GM21367 (cell line): ENCODE results near the gene GGCX.

Source experiments
- ATAC-seq: cut with Tn5 transposase; IDR thresholded peaks from one replicate; pipeline ENCODE4 v1.9.1; 2021; ENCODE audit not compliant: unreplicated experiment

GGCX gene

DNA sequence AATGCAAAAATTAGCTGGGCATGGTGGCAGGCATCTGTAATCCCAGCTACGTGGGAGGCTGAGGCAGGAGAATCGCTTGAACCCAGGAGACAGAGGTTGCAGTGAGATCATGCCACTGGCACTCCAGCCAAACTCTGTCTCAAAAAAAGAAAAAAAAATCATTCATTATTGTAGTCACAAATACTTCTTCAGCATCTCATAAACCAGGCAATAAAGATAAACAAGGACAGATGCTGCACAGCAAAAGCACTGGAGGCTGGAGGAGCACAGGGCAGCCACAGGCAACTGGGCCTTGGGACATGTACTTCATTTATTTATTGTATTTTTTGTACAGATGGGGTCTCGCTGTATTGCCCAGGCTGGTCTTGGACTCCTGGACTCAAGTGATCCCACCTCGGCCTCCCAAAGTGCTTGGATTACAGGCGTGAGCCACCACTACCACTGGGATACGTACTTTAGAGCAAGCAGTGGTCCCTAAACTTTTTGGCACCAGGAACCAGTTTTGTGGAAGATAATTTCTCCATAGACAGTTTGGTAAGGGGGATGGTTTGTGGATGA, 39.1 kb downstream of the GGCX start:
- ATAC-seq = no peak

DNA sequence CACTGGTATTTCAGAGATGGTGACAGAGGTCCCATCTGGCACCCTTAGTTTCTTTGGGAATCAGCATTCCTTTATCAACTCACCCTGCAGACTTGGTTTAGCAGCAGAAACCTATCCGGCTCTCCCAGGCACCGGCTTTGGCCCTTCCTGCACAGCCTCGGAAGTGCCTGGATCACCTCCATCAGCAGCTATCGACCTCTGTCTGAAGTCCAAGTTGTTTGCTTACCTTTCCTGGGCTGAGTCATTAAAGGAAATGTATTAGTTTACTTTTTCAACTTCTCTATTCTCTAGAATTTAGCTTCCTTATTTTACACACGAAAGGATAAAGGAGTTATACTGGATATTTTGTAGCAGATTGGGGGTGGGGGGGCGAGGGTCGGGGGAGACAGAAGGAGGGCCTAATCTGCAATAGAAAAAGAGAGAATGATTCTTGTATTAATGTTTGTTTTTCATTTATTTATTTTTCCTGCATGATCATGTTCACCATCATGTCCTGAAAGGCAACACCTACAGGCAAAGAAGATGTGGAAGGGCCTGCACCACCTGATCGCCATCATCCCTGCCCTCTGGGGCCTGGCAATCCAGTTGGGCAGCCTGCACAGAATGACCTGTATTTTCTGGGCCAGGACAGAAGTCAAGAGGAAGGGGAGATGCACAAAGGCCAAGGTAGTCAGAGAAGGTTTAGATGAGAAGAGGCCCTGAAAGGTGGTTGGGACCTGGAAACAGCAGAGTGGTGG, 44.5 kb downstream of the GGCX start:
- no peak for ATAC-seq

DNA sequence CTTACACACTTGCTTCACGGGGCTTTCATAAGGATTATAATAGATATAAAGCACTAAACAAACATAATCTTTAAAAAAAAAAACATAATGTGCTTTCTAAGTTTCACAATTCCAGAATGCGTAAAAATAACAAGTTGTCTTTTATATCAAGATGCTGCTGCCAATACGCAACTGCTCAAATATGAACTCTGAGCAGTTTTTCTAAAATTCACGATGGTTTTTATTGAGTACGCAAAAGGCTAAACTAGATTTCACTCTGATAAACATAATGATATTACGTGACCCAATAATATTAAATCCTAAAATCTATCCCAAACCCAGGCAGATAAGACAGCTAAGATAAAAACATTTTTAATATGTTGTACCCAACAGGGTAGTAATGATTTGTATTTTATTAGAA, 47.0 kb downstream of the GGCX start:
- no peak for ATAC-seq

DNA sequence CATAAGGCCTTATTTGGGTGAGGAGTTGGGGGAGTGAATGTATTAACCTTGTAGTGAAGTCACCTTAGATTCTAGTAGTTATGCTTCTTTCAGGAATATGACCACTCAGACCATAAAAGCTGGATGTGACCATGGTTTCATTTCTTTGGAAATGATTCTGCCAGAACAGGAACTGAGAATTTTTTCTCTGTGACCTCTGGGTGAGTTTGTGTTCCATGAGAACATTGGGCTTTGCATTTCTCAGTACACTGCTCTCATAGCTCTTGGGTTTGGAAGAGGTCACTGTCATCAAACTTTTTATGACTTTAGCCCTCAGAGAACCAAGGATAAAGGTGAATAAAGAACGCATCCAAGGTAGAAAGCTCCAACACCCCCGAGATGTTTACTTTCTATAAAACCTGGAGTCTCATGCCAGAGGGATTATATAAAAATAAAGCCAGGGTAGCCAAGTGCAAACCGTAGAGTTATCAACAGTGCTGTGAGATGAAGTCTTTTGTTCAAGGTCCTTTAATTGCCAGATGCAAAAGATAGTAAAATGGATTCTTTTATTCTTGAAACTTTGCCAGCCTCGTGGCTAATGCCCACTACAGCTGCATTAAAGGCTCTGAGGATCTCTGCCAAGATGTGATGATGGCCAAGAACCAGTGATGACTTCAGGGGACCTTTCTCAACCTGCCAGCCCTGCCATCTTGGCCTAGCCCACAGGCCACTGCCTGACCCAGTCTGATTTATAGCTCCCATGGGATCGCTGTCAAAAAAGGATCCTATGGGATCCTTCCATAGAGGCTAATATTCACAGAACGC, 50.1 kb downstream of the GGCX start:
- ATAC-seq = no peak

DNA sequence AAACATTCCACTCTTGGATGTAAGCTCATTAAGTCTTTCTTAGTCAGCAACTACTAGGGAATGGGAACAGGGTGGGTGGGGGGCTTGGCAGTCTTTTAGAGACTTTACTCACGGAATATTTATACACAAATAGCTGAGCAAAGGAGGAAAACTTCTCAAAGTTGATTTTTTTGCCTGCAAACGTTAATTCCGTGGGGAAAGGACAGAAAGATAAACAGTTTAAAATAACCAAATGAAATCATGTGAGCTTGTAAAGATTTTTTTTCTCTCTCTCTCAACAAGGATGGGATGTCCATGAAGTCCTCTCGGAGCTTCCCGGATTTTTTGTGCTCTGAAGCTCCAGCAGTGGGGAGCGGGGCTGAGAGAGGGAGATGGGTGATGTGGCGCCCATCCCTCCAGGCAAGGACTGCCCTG, 54.5 kb downstream of the GGCX start:
- no peak for ATAC-seq

DNA sequence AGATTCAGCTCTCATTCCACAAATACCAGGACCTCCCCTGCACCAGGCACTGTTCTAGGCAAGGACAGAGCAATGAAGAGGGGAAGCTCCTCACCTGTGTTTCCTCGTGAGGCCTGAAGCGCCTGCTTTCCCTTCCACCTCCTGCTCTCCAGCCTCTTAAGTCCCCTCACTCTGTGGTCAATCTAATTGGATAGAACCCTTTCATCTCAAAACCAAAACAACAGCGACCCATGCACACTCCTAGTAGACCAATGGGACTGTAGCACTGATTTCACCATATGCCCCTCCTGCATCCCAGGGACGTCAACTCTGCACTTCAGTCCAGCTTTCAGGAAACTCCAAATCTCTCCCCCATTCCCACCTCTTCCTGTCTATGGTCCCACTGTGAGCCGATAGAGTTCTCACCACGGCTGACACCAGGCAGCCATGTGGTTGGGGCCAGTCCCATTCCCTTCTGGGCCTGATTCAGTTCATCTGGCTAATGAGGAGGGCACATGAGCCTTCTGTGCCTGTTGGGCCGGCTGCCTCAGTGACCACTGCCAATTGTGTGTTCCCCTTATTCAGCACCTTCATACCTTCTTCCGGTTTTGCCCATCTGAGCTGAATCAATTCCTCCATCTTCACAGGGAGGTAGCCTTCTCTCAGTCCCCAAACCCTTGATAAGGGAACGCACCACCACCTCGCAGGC, 55.6 kb downstream of the GGCX start:
- ATAC-seq = no peak

DNA sequence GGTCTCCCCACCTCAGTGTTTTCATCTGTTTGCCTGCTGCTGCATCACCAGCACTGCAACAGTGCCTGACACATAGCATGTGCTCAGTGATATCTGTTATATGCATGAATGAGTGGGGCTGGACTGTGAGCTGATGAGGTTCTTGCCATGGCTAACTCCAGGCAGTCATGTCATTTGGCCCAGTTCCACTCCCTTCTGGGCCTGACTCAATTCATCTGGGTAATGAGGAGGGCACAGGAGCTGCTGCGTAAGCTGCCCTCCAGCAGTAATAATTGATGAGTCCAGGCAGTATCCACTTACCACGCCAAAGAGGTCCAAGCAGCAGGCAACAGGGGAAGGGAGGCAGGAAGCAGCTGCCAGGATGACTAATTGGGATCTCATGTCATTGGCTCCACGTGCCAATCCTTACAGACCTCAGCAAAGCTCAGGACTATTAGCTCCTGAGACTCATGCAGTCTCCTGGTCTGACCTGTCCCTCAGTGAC, 56.5 kb downstream of the GGCX start:
- ATAC-seq = no peak

DNA sequence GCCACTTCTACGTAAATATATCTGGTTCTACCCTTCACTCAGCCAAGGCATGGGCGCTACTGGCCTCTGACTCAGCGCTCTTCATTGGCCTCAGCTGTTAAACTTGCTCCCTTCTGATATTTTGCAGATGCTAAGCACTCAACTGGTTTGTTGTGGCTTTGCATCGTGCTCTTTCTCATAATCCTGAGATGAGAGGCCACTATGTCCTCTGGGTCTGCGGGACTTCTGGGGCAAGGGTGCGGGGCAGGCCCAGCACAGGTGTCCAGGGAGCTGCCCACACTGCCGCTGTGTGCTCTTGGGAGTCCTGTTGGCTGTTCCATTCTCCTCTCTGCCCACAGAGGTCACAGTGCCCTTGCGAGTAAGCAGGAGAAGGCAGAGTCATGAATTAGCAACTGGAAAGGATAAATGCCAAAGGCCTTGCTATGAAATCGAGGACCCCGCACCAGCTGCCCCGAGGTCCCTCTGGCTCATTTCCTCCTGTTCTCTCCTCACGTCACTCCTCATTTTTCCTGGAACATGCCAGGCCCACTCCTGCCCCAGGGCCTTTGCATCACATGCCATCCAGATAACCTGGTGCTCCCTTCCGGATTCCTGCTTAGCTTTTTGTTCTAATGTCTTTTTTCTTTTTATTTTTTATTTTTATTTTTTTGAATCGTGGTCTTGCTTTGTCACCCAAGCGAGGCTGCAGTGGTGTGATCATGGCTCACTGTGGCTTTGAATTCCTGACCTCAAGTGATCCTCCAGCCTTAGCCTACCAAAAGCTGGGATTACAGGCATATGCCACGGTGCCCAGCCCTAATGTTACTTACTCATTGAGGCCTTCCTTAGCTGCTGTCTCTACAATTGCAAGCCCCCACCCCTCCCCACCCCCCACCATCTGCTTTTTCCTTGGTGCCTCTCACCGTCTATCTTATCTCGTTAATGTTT, 57.2 kb downstream of the GGCX start:
- ATAC-seq = no peak

DNA sequence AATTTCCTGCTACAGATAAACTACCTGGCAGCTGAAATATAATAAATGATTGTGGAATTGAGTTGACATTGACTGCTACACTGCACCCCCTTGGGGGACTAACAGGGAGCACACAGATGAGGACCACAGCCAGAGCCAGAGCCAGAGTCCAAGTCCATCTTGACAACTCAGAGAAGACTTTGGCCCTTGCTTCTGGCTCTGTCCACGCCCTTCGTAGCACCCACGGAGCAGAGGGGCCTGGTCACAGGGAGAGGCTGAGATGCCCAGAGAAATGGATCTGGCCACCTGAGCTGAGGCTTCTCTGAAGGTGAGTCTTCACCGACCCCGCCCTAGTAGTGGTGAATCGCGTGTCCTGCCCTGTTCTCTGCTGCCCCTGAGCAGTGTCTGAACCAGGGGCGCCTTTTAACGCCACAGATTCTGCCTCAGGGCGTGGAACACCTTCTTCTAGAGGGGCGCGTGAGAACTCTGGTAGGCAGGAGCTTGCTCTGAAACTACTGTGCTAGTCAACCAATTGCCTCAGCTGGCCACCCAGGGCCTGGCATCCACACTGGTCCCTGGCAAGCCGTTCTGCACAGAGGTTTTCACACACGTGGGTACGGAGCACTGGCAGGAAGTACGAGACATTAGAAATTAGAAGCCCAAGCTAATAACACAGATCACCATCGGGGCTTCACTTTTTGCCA, 58.0 kb downstream of the GGCX start:
- ATAC-seq = no peak

DNA sequence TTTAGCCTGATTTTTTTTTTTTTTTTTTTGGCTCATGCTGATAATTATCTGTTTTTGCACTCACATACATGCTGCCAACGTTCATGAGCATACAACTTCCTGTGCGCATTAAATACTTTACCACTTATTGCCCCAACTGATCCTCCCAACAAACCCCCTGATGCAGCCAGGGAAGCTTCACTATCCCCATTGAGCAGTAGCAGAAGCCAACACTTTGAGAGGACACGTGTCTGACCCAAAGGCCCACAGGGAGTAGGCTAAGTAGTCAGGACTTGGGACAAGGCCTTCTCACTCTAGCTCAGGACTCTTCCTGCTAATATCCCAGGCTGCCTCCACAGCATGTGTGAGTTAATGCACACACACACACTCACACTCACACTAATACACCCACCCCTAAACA, 58.6 kb downstream of the GGCX start:
- ATAC-seq = no peak

DNA sequence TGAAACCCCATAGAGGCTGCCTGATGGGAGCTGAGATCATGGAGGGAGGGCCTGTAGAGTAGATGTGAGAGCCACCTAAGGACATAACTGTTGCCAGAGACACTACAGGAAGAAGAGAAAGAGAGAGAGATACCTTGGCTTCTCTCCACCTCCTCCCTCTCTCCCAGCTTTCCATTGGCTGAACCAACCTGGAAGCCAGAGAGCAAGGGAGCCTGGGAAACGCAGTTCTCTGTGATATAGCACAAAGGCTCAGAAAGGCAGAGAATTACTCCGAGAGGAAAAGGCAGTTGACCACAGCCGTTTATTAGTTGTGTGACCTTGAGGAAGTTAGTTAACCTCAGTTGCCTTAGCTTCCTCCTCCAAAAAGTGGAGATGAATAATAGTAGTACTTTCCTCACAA, 60.0 kb downstream of the GGCX start:
- ATAC-seq = no peak

DNA sequence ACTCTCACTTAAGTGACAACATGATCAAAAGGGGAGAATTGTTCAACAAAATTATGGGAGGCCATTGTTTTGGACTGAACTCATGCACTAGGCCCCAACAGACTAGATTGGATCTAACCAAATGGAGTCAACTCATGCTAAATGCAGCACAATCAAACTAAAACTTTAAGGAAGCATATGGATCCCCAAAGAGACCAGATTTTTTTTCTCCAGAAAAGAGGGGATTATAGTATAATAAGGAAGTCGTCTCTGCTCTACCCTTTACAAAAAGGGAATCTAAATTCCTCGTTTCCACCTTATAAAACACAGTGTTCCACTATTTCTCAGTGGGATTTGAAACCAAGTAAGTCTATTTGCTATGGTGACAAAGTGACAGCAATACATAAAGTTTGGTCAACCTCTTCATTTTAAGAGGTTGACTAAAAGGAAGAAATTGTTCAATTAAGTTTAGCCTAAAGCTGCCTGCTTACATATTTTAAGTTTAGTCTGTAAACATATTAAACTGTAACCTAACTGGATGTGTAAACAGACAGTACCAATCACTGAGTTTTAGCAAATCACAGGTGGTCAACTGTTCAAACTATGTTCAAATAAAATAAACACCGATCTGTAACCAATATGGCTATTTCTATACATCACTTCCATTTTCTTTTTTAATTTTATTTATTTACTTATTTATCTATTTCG, 63.2 kb downstream of the GGCX start:
- no peak for ATAC-seq

DNA sequence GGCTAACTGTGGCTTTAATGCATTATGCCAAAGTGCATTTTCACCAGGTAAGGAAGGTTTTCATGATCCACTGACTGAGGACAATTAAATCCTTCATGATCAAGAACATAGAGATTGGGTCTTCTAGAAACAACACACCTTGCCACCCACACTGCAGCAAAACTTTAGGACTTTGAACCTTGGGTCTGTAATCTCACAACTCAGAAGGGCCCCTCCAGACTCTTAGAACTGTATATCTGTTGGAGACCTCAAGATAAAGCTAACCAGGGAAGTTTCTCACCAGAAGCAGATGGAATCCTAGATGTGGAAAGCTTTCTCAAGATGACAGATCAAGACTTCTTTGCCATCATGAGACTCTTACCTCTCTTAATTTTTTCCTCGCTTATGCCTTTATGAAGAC, 64.9 kb downstream of the GGCX start:
- ATAC-seq = no peak
